MM.1S (cell line): ENCODE results near the gene SLC35G3.
"Not testable (repeated sequence)": the region's sequence is repeated elsewhere in the genome, so short reads cannot be mapped to it uniquely, and the experiment has no call there.

Experiments
- DNase-seq: peaks from one replicate; pipeline ENCODE4 v3.0.0-alpha.2; 2015
- H2AFZ ChIP-seq: fragments of 300-600 bp; sonication (generic); 2 replicates; pipeline ENCODE4 v1.6.0; 2016; ENCODE audit warnings: antibody characterized with exemption, low read length
- H3F3A ChIP-seq: fragments of 300-600 bp; sonication (generic); 2 replicates; pipeline ENCODE4 v1.6.1; 2016; ENCODE audit warnings: mild to moderate bottlenecking, antibody characterized with exemption, low read length, moderate library complexity, mixed read lengths; ENCODE audit not compliant: insufficient read depth
- H3K27ac ChIP-seq: fragments of 300-600 bp; sonication (generic); 2 replicates; pipeline ENCODE4 v1.5.1; 2016; ENCODE audit warnings: mild to moderate bottlenecking, low read length
- H3K27me3 ChIP-seq: fragments of 300-600 bp; sonication (generic); replicated peaks from 2 replicates; pipeline ENCODE4 v1.6.0; 2016; ENCODE audit warnings: low read length; ENCODE audit not compliant: insufficient read depth
- H3K36me3 ChIP-seq: fragments of 300-600 bp; sonication (generic); replicated peaks from 2 replicates; pipeline ENCODE4 v1.6.1; 2016; ENCODE audit warnings: mild to moderate bottlenecking, low read length, mixed read lengths; ENCODE audit not compliant: insufficient read depth
- H3K4me1 ChIP-seq: fragments of 300-600 bp; sonication (generic); 2 replicates; pipeline ENCODE4 v1.6.1; 2016; ENCODE audit warnings: low read length, mixed read lengths
- H3K4me2 ChIP-seq: fragments of 300-600 bp; sonication (generic); 2 replicates; pipeline ENCODE4 v1.6.0; 2016; ENCODE audit warnings: low read depth, low read length
- H3K4me3 ChIP-seq: fragments of 300-600 bp; sonication (generic); 2 replicates; pipeline ENCODE4 v1.5.1; 2016; ENCODE audit warnings: low read length, mixed read lengths
- H3K79me2 ChIP-seq: fragments of 300-600 bp; sonication (generic); 2 replicates; pipeline ENCODE4 v1.6.1; 2016; ENCODE audit warnings: mixed run types, low read length, mixed read lengths
- H3K9ac ChIP-seq: fragments of 300-600 bp; sonication (generic); 2 replicates; pipeline ENCODE4 v1.6.1; 2016; ENCODE audit warnings: low read length, mixed read lengths
- H3K9me2 ChIP-seq: fragments of 300-600 bp; sonication (generic); replicated peaks from 2 replicates; pipeline ENCODE4 v1.6.1; 2016; ENCODE audit warnings: mild to moderate bottlenecking, low read length, mixed read lengths; ENCODE audit not compliant: insufficient read depth
- H3K9me3 ChIP-seq: fragments of 300-600 bp; sonication (generic); replicated peaks from 2 replicates; pipeline ENCODE4 v1.6.1; 2016; ENCODE audit warnings: mild to moderate bottlenecking, low read length, mixed read lengths; ENCODE audit not compliant: insufficient read depth
- H4K20me1 ChIP-seq: fragments of 300-600 bp; sonication (generic); 2 replicates; pipeline ENCODE4 v1.6.1; 2016; ENCODE audit warnings: mild to moderate bottlenecking, low read length, moderate library complexity, mixed read lengths; ENCODE audit not compliant: insufficient read depth
- EZH2 ChIP-seq: fragments of 300-600 bp; sonication (generic); optimal IDR thresholded peaks from 2 replicates; pipeline ENCODE3; 2017; ENCODE audit warnings: low read depth, mild to moderate bottlenecking, antibody characterized with exemption, low read length, mixed read lengths
- EZH2phosphoT487 ChIP-seq: fragments of 300-600 bp; sonication (generic); IDR thresholded peaks from 2 replicates; pipeline ENCODE4 v1.6.1; 2018; ENCODE audit warnings: antibody characterized with exemption, low read length
- TF ChIP-seq, protein P1 (sequence below): fragments of 300-600 bp; sonication (generic); IDR thresholded peaks from 2 replicates; pipeline ENCODE4 v1.5.1; 2016; ENCODE audit warnings: antibody characterized with exemption, low read length, mixed read lengths

The SLC35G3 gene

DNA sequence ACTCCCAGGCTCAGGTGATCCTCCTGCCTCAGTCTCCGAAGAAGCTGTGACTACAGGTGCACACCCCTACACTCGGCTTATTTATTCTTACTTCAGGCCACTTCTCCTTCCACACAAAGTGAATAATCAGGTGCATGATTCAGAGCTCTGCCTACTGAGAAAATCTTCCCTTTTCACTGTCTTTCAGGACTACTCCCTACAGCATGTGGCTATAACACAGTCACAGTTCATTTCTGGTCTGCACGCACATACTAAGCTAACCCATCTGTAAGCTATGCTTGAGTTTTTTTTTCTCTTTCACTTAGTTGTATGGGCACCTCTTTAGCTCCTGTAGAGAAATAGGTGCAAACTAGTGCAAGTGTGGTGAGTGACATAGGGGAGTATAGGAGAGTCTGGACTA lies 41.1 kb upstream of the SLC35G3 start:
- no peak overlapping the region for H3K27ac ChIP-seq
- H3K4me1 ChIP-seq = no peaks in the 10 kb centered on the region
- no peaks in the 10 kb centered on the region for H4K20me1 ChIP-seq
- H3K9me2 ChIP-seq = no peaks in the 10 kb centered on the region
- no peaks in the 10 kb centered on the region for H3K79me2 ChIP-seq
- H3K36me3 ChIP-seq = no peaks in the 10 kb centered on the region
- TF ChIP-seq EZH2 (no peak), EZH2phosphoT487 (no peak)
- TF ChIP-seq, protein P1, sequence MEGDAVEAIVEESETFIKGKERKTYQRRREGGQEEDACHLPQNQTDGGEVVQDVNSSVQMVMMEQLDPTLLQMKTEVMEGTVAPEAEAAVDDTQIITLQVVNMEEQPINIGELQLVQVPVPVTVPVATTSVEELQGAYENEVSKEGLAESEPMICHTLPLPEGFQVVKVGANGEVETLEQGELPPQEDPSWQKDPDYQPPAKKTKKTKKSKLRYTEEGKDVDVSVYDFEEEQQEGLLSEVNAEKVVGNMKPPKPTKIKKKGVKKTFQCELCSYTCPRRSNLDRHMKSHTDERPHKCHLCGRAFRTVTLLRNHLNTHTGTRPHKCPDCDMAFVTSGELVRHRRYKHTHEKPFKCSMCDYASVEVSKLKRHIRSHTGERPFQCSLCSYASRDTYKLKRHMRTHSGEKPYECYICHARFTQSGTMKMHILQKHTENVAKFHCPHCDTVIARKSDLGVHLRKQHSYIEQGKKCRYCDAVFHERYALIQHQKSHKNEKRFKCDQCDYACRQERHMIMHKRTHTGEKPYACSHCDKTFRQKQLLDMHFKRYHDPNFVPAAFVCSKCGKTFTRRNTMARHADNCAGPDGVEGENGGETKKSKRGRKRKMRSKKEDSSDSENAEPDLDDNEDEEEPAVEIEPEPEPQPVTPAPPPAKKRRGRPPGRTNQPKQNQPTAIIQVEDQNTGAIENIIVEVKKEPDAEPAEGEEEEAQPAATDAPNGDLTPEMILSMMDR = no peak
- H3F3A ChIP-seq = no peaks in the 10 kb centered on the region
- no peak overlapping the region for H3K9ac ChIP-seq
- H2AFZ ChIP-seq = no peak overlapping the region
- no peaks in the 10 kb centered on the region for H3K9me3 ChIP-seq
- no peak for DNase-seq
- H3K4me2 ChIP-seq = no peak overlapping the region
- no peaks in the 10 kb centered on the region for H3K27me3 ChIP-seq
- no peak overlapping the region for H3K4me3 ChIP-seq

DNA sequence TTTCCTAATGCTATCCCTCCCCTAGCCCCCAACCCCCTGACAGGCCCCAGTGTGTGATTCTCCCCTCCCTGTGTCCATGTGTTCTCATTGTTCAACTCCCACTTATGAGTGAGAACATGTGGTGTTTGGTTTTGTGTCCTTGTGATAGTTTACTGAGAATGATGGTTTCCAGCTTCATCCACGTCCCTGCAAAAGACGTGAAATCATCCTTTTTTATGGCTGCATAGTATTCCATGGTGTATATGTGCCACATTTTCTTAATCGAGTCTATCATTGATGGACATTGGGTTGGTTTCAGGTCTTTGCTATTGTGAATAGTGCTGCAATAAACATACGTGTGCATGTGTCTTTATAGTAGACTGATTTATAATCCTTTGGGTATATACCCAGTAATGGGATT lies 40.1 kb upstream of the SLC35G3 start:
- not testable (repeated sequence) for H2AFZ ChIP-seq, H3K27me3 ChIP-seq, H3K27ac ChIP-seq, H3K9me3 ChIP-seq, H3K9ac ChIP-seq, H3K4me2 ChIP-seq, H4K20me1 ChIP-seq, H3K4me3 ChIP-seq, H3K79me2 ChIP-seq, H3K4me1 ChIP-seq, DNase-seq, H3K9me2 ChIP-seq, H3K36me3 ChIP-seq, H3F3A ChIP-seq

DNA sequence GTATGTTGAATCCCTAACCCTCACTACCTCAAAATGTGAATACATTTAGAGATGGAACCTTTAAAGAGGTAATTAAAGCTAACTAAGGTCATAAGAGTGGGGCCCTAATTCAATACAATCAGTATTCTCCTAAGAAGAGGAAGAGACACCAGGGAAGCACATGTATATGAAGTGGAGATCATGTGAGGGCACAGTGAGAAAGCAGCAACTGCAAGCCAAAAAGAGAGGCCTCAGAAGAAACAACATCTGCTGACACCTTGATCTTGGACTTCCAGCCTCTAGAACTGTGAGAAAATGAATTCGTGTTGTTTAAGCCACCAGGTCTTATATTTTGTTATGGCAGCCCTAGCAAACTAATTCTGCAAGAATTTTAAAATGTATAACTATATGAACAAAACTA lies 35.4 kb upstream of the SLC35G3 start:
- no peaks in the 10 kb centered on the region for H4K20me1 ChIP-seq
- no peak for DNase-seq
- no peak for TF ChIP-seq EZH2phosphoT487
- TF ChIP-seq EZH2 = no peak
- TF ChIP-seq, protein P1 = no peak

DNA sequence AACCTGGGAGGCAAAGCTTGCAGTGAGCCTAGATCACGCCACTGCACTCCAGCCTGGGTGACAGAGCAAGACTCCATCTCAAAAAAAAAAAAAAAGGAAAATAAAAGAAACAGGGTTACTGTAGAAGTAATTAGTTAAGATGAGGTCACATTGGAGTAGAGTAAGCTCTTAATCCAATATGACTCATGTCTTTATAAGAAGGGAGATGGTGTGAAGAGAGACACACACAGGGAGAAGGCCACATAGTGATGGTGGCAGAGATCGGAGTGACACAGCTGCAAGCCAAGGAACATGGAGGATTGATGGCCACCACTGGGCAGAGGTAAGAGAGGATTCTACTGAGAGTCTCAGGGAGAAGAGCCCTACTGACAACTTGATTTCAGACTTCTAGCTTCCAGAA lies 33.4 kb upstream of the SLC35G3 start:
- no peak overlapping the region for H3K4me3 ChIP-seq
- no peak overlapping the region for H3K27ac ChIP-seq
- H3F3A ChIP-seq = no peaks in the 10 kb centered on the region
- no peak overlapping the region for H3K4me2 ChIP-seq
- no peaks in the 10 kb centered on the region for H3K4me1 ChIP-seq
- TF ChIP-seq EZH2phosphoT487 (no peak), EZH2 (no peak)
- TF ChIP-seq, protein P1 = no peak
- no peaks in the 10 kb centered on the region for H3K27me3 ChIP-seq
- no peaks in the 10 kb centered on the region for H4K20me1 ChIP-seq
- H3K9ac ChIP-seq = no peak overlapping the region
- no peaks in the 10 kb centered on the region for H3K9me3 ChIP-seq
- H3K9me2 ChIP-seq = no peaks in the 10 kb centered on the region
- H3K79me2 ChIP-seq = no peaks in the 10 kb centered on the region
- no peak for DNase-seq
- H2AFZ ChIP-seq = no peak overlapping the region
- H3K36me3 ChIP-seq = no peaks in the 10 kb centered on the region

More for the DNA sequence above, 35.4 kb upstream of the SLC35G3 start:
- no peak overlapping the region for H3K9ac ChIP-seq
- no peak overlapping the region for H3K4me2 ChIP-seq
- no peaks in the 10 kb centered on the region for H3K4me1 ChIP-seq
- H3K9me2 ChIP-seq = no peaks in the 10 kb centered on the region
- H3K9me3 ChIP-seq = no peaks in the 10 kb centered on the region
- H3K27ac ChIP-seq = no peak overlapping the region
- H3K79me2 ChIP-seq = no peaks in the 10 kb centered on the region
- no peaks in the 10 kb centered on the region for H3F3A ChIP-seq
- H2AFZ ChIP-seq = no peak overlapping the region
- H3K4me3 ChIP-seq = no peak overlapping the region
- no peaks in the 10 kb centered on the region for H3K36me3 ChIP-seq
- H3K27me3 ChIP-seq = no peaks in the 10 kb centered on the region
